ENCODE data around the gene CSK.
"Not testable (repeated sequence)": the region's sequence is repeated elsewhere in the genome, so short reads cannot be mapped to it uniquely, and the experiment has no call there.

Gene CSK

GRCh38 chr15:74773329-74773728 is 8.6 kb upstream of the CSK start:
- DNase-seq = no peak

GRCh38 chr15:74773731-74774252 is 8.1 kb upstream of the CSK start:
- no peak for DNase-seq

- DNase-seq = peak; percentile 44
Measured at GRCh38 chr15:74775132-74775562, 6.7 kb upstream of the CSK start.

GRCh38 chr15:74775894-74776293 is 6.0 kb upstream of the CSK start:
- DNase-seq = no peak

GRCh38 chr15:74776821-74777768 is 4.8 kb upstream of the CSK start:
- DNase-seq = peak; percentile 78

- DNase-seq = no peak
Measured at GRCh38 chr15:74777769-74778598, 3.9 kb upstream of the CSK start.

- no peak for DNase-seq
Measured at GRCh38 chr15:74778599-74778970, 3.3 kb upstream of the CSK start.

GRCh38 chr15:74779162-74779648 is 2.7 kb upstream of the CSK start:
- no peak for DNase-seq

GRCh38 chr15:74780523-74781430 is 1.1 kb upstream of the CSK start:
- peak; percentile 75 for DNase-seq

GRCh38 chr15:74782259-74783071 is 585 bp downstream of the CSK start:
- DNase-seq = peak; percentile 68

- DNase-seq = peak; percentile 84
Measured at GRCh38 chr15:74783072-74783807, 1.4 kb downstream of the CSK start.

- DNase-seq = peak; percentile 29
Measured at GRCh38 chr15:74783808-74784175, 1.9 kb downstream of the CSK start.

- peak; percentile 49 for DNase-seq
Measured at GRCh38 chr15:74784426-74785193, 2.7 kb downstream of the CSK start.

- peak; percentile 59 for DNase-seq
Measured at GRCh38 chr15:74785194-74786032, 3.5 kb downstream of the CSK start.

- not testable (repeated sequence) for DNase-seq
Measured at GRCh38 chr15:74786081-74786480, 4.2 kb downstream of the CSK start.

GRCh38 chr15:74786551-74787165 is 4.8 kb downstream of the CSK start:
- peak; percentile 60 for DNase-seq

GRCh38 chr15:74787251-74788041 is 5.6 kb downstream of the CSK start:
- peak; percentile 97 for DNase-seq

All from hematopoietic multipotent progenitor cell treated with erythropoietin and hydrocortisone succinate and interleukin-3 and kit ligand, for 6 days (in vitro differentiated cells).